SH-SY5Y (cell line): ENCODE results near the gene FMO1.

ENCODE experiments used
- GATA2 ChIP-seq: IDR thresholded peaks from 2 replicates; pipeline ENCODE4 v1.6.1; 2011; ENCODE audit warnings: mild to moderate bottlenecking, low read depth, low read length
- GATA3 ChIP-seq: IDR thresholded peaks from 2 replicates; pipeline ENCODE4 v1.6.1; 2011; ENCODE audit warnings: low read depth, mild to moderate bottlenecking, low read length, moderate library complexity

DNA sequence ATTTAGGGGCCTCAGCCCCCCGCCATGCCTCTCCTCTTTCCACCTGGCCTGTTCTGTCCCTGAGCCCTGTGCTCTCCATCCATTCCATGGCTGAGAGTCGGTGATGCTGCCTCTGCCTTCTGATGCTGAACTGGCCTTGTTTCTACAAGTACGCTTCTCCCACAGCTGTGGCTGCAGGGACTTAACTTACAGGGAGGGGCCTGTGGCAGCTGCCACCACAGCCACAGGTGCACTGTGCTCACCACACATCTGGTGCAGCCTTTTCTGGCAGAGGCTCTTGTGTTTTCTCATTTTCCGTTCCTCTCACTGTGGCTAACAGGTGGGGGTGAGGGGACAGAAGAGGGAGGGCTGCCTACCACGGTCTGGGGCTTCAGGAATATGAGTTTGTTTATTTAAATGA, 4.2 kb downstream of the FMO1 start:
- TF ChIP-seq GATA3 (no peak), GATA2 (no peak)
